ENCODE data around the gene GSG1.

GRCh38 chr12:13087766-13088165 lies 15.7 kb downstream of the GSG1 start:
- TF ChIP-seq CTCF (IDR thresholded peaks at IDR 0.05; ENCODE audit: low read depth, low read length): no peak
- no peak for TF ChIP-seq POLR2A (IDR thresholded peaks at IDR 0.05; ENCODE audit: extremely low read depth, insufficient read length)
- no peak for TF ChIP-seq MYC (IDR thresholded peaks at IDR 0.05; ENCODE audit: low read depth, low read length)
